ENCODE results near the gene POMT1. TPM values are rescaled to one million over a fixed set of nuclear protein-coding genes. Genes with fewer than 3 reads are reported as not detected.

The POMT1 gene
- total RNA-seq, 1 donor from 2014 or later, result 57.6 TPM

DNA sequence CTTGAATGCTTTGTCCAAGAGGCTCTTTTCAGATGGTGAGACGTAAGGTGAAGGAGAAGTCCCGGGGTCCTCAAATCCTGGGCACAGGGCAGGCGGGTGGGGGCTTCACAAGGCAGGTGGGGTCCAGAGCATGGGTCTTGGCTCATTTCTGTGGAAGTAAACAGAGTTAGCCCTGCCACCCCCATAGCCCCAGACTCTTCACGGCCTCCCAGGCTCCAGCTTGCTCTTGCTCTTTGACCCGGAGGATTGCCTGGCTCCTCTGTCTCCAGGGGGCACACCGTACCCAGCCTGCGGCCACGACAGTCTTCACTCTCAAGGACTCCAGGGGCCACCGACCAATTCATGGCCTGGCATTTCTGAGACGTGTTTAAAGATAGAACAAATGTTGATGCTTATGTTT lies 28.8 kb upstream of the POMT1 start:
- DNase-seq (ENCODE audit: low spot score), result no peak
- Mint-ChIP-seq H3K4me1 (ENCODE audit: unreplicated experiment) (no peaks in the 10 kb centered on the region), H3K9me3 (ENCODE audit: unreplicated experiment) (no peaks in the 10 kb centered on the region), H3K4me3 (ENCODE audit: unreplicated experiment) (peak overlapping the region; percentile 77), H3K36me3 (ENCODE audit: low read depth, unreplicated experiment) (peaks cover 51% of the 10 kb centered on the region), H3K27me3 (ENCODE audit: unreplicated experiment) (peaks cover 18% of the 10 kb centered on the region), H3K27ac (ENCODE audit: unreplicated experiment) (no peak overlapping the region)
- TF ChIP-seq, protein P1, sequence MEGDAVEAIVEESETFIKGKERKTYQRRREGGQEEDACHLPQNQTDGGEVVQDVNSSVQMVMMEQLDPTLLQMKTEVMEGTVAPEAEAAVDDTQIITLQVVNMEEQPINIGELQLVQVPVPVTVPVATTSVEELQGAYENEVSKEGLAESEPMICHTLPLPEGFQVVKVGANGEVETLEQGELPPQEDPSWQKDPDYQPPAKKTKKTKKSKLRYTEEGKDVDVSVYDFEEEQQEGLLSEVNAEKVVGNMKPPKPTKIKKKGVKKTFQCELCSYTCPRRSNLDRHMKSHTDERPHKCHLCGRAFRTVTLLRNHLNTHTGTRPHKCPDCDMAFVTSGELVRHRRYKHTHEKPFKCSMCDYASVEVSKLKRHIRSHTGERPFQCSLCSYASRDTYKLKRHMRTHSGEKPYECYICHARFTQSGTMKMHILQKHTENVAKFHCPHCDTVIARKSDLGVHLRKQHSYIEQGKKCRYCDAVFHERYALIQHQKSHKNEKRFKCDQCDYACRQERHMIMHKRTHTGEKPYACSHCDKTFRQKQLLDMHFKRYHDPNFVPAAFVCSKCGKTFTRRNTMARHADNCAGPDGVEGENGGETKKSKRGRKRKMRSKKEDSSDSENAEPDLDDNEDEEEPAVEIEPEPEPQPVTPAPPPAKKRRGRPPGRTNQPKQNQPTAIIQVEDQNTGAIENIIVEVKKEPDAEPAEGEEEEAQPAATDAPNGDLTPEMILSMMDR (IDR thresholded peaks at IDR 0.05; ENCODE audit: unreplicated experiment), result no peak

DNA sequence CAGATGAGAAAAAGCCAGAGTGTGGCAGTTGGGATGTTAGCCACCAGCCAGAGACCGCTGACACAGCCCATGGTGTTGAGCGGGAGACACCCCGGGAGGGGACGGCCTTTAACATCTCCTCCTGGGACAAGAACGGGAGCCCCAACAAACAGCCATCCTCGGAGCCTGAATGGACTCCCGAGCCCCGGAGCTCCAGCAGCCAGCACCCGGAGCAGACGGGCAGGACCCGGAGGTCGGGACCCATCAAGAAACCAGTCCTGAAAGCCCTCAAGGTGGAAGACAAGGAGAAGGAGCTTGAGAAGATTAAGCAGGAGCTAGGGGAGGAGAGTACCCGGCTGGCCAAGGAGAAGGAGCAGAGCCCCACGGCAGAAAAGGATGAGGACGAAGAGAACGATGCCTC lies 28.0 kb upstream of the POMT1 start:
- H3K27me3 Mint-ChIP-seq (ENCODE audit: unreplicated experiment), result peaks cover 23% of the 10 kb centered on the region

DNA sequence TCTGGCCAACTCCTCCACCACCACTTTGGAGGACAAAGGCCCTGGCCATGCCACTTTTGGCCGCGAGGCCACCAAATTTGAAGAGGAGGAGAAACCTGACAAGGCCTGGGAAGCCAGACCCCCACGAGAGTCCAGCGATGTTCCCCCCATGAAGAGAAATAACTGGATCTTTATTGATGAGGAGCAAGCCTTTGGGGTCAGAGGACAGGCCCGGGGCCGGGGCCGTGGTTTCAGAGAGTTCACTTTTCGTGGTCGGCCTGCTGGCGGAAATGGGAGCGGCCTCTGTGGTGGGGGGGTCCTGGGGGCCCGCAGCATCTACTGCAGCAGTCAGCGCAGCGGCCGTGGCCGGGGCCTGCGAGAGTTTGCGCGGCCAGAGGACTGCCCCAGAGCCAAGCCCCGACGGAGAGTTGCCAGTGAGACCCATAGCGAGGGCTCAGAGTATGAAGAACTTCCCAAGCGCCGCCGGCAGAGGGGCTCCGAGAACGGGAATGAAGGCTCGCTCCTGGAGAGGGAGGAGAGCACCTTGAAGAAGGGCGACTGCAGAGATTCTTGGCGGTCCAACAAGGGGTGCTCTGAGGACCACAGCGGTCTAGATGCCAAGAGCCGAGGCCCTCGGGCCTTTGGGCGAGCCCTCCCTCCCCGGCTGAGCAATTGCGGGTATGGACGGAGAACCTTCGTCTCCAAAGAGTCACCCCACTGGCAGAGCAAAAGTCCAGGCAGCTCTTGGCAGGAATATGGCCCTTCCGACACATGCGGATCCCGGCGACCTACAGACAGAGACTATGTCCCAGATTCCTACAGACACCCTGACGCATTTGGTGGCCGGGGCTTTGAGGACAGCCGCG lies 27.4 kb upstream of the POMT1 start:
- no peak overlapping the region for H3K27ac Mint-ChIP-seq (ENCODE audit: unreplicated experiment)
- TF ChIP-seq, protein P1 (IDR thresholded peaks at IDR 0.05; ENCODE audit: unreplicated experiment), result no peak
- H3K36me3 Mint-ChIP-seq (ENCODE audit: low read depth, unreplicated experiment), result peaks cover 51% of the 10 kb centered on the region
- H3K4me3 Mint-ChIP-seq (ENCODE audit: unreplicated experiment), result peak overlapping the region; percentile 59
- H3K4me1 Mint-ChIP-seq (ENCODE audit: unreplicated experiment), result no peaks in the 10 kb centered on the region
- H3K9me3 Mint-ChIP-seq (ENCODE audit: unreplicated experiment), result no peaks in the 10 kb centered on the region
- peaks cover 21% of the 10 kb centered on the region for H3K27me3 Mint-ChIP-seq (ENCODE audit: unreplicated experiment)
- DNase-seq (ENCODE audit: low spot score), result no peak

More for the DNA sequence above, 28.0 kb upstream of the POMT1 start:
- TF ChIP-seq, protein P1 (IDR thresholded peaks at IDR 0.05; ENCODE audit: unreplicated experiment), result no peak
- Mint-ChIP-seq H3K36me3 (ENCODE audit: low read depth, unreplicated experiment) (peaks cover 52% of the 10 kb centered on the region), H3K9me3 (ENCODE audit: unreplicated experiment) (no peaks in the 10 kb centered on the region), H3K4me3 (ENCODE audit: unreplicated experiment) (peak overlapping the region; percentile 59), H3K4me1 (ENCODE audit: unreplicated experiment) (no peaks in the 10 kb centered on the region), H3K27ac (ENCODE audit: unreplicated experiment) (peak overlapping the region; percentile 57)
- DNase-seq (ENCODE audit: low spot score), result no peak

DNA sequence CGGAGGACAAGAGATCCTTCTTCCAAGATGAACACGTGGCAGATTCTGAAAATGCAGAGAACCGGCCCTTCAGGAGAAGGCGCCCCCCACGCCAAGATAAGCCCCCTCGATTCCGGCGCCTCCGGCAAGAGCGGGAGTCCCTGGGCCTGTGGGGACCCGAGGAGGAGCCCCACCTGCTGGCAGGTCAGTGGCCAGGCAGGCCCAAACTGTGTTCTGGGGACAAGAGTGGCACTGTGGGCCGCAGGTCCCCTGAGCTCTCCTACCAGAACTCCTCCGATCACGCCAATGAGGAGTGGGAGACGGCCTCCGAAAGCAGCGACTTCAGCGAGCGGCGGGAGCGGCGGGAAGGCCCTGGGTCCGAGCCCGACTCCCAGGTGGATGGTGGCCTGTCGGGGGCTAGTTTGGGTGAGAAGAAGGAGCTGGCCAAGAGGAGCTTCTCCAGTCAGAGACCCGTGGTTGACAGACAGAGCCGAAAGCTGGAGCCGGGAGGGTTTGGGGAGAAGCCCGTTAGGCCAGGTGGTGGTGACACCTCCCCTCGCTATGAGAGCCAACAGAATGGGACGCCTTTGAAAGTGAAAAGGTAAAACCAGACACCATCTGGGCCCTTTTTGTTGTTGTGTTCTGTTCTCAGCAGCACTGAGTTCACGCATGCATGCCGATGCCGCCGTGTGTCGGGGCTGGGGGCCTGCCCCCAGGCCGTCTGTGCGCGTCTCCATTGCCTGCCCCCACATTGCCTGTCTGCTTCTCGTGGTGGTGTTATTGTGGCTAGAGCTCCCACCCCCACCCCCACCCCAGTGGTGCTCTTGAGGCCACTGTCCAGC lies 26.6 kb upstream of the POMT1 start:
- TF ChIP-seq, protein P1 (IDR thresholded peaks at IDR 0.05; ENCODE audit: unreplicated experiment), result peak; percentile 35
- Mint-ChIP-seq H3K4me3 (ENCODE audit: unreplicated experiment) (no peak overlapping the region), H3K36me3 (ENCODE audit: low read depth, unreplicated experiment) (peaks cover 46% of the 10 kb centered on the region), H3K4me1 (ENCODE audit: unreplicated experiment) (no peaks in the 10 kb centered on the region), H3K27ac (ENCODE audit: unreplicated experiment) (no peak overlapping the region), H3K9me3 (ENCODE audit: unreplicated experiment) (no peaks in the 10 kb centered on the region), H3K27me3 (ENCODE audit: unreplicated experiment) (peaks cover 19% of the 10 kb centered on the region)
- no peak for DNase-seq (ENCODE audit: low spot score)
